Measurements from ENCODE around the gene CADM1. TPM values are rescaled to one million over a fixed set of nuclear protein-coding genes. Genes with fewer than 3 reads are reported as not detected.

Gene CADM1
- total RNA-seq, 4 donors from 2014 or later = 10.6 to 15.7 (median 13.8) TPM

GRCh38 chr11:115458877-115459276 lies 45.3 kb downstream of the CADM1 start:
- Histone ChIP-seq H3K27me3 (no peaks in the 10 kb centered on the region), H3K9me3 (no peaks in the 10 kb centered on the region), H3K27ac (replicated peaks in 1 of 4) (no peak overlapping the region), H3K36me3 (no peaks in the 10 kb centered on the region), H3K4me3 (no peak overlapping the region), H3K4me1 (no peaks in the 10 kb centered on the region)
- TF ChIP-seq POLR2A (IDR thresholded peaks at IDR 0.05; ENCODE audit: low read depth) (no peak), POLR2AphosphoS5 (IDR thresholded peaks at IDR 0.05) (no peak), EP300 (IDR thresholded peaks at IDR 0.05) (no peak), CTCF (IDR thresholded peaks at IDR 0.05) (no peak)
- WGBS = 77% methylated on average over 4 of the region's 4 CpGs
- intact Hi-C loops (cut with DNase I) = no loop called here
- no peak for DNase-seq (ENCODE audit: extremely low spot score)

GRCh38 chr11:115456019-115456418 lies 48.2 kb downstream of the CADM1 start:
- DNase-seq (ENCODE audit: extremely low spot score) = no peak
- H3K9me3 ChIP-seq = no peaks in the 10 kb centered on the region
- no peak overlapping the region for H3K4me3 ChIP-seq
- no peaks in the 10 kb centered on the region for H3K4me1 ChIP-seq
- intact Hi-C loops (cut with DNase I) = no loop called here
- H3K27me3 ChIP-seq = no peaks in the 10 kb centered on the region
- H3K27ac ChIP-seq (replicated peaks in 1 of 4) = no peak overlapping the region
- no peaks in the 10 kb centered on the region for H3K36me3 ChIP-seq
- TF ChIP-seq POLR2A (IDR thresholded peaks at IDR 0.05; ENCODE audit: low read depth) (no peak), EP300 (IDR thresholded peaks at IDR 0.05) (no peak), CTCF (IDR thresholded peaks at IDR 0.05) (no peak), POLR2AphosphoS5 (IDR thresholded peaks at IDR 0.05) (no peak)

GRCh38 chr11:115455613-115456012 lies 48.6 kb downstream of the CADM1 start:
- WGBS = 92% methylated on average over 4 of the region's 4 CpGs
- H3K27ac ChIP-seq (replicated peaks in 1 of 4) = no peak overlapping the region
- intact Hi-C loops (cut with DNase I) = no loop called here

GRCh38 chr11:115454525-115454924 lies 49.7 kb downstream of the CADM1 start:
- WGBS = 96% methylated on average over 1 of the region's 1 CpG
- Histone ChIP-seq H3K36me3 (no peaks in the 10 kb centered on the region), H3K27ac (replicated peaks in 1 of 4) (no peak overlapping the region), H3K4me3 (no peak overlapping the region), H3K27me3 (no peaks in the 10 kb centered on the region), H3K4me1 (no peaks in the 10 kb centered on the region), H3K9me3 (no peaks in the 10 kb centered on the region)
- no peak for TF ChIP-seq EP300 (IDR thresholded peaks at IDR 0.05)
- TF ChIP-seq CTCF (IDR thresholded peaks at IDR 0.05) = no peak
- TF ChIP-seq POLR2A (IDR thresholded peaks at IDR 0.05; ENCODE audit: low read depth) = no peak
- no peak for TF ChIP-seq POLR2AphosphoS5 (IDR thresholded peaks at IDR 0.05)
- DNase-seq (ENCODE audit: extremely low spot score) = no peak
- intact Hi-C loops (cut with DNase I) = no loop called here

More at GRCh38 chr11:115455613-115456012, 48.6 kb downstream of the CADM1 start:
- Histone ChIP-seq H3K4me3 (no peak overlapping the region), H3K27me3 (no peaks in the 10 kb centered on the region), H3K36me3 (no peaks in the 10 kb centered on the region), H3K4me1 (no peaks in the 10 kb centered on the region), H3K9me3 (no peaks in the 10 kb centered on the region)
- TF ChIP-seq EP300 (IDR thresholded peaks at IDR 0.05) (no peak), CTCF (IDR thresholded peaks at IDR 0.05) (no peak), POLR2A (IDR thresholded peaks at IDR 0.05; ENCODE audit: low read depth) (no peak), POLR2AphosphoS5 (IDR thresholded peaks at IDR 0.05) (no peak)
- no peak for DNase-seq (ENCODE audit: extremely low spot score)

All from esophagus muscularis mucosa (tissue), 4 donors.